Skeletal muscle tissue (tissue), 4 donors: Measurements from ENCODE around the gene CHTF8. TPM values are rescaled to one million over a fixed set of nuclear protein-coding genes. Genes with fewer than 3 reads are reported as not detected.

Source experiments
- H3K27ac ChIP-seq: one replicate; pipeline ENCODE4 v1.7.0; 2013; ENCODE audit warnings: mild to moderate bottlenecking, low read depth, low read length, inconsistent platforms
- H3K27me3 ChIP-seq, 3 donors: one replicate each; pipeline ENCODE4 v1.7.0; 2013; ENCODE audit warnings: low read length in 3 of 3; ENCODE audit not compliant: control insufficient read depth in 3 of 3, insufficient read depth in 3 of 3
- H3K36me3 ChIP-seq, 3 donors: one replicate each; pipeline ENCODE4 v1.7.0; 2013; ENCODE audit warnings: low read length in 3 of 3; ENCODE audit not compliant: control insufficient read depth in 3 of 3, insufficient read depth in 3 of 3
- H3K4me1 ChIP-seq, 3 donors: one replicate each; pipeline ENCODE4 v1.7.0; 2013; ENCODE audit warnings: low read length in 3 of 3, mild to moderate bottlenecking in 3 of 3; ENCODE audit not compliant: control insufficient read depth in 3 of 3, insufficient read depth in 3 of 3
- H3K4me3 ChIP-seq, 3 donors: one replicate each; pipeline ENCODE4 v1.7.0; 2013; ENCODE audit warnings: low read length in 3 of 3
- H3K9ac ChIP-seq, 3 donors: one replicate each; pipeline ENCODE4 v1.7.0; 2013; ENCODE audit warnings: low read length in 3 of 3, mild to moderate bottlenecking in 3 of 3, moderate library complexity in 2 of 3, low read depth in 1 of 3
- H3K9me3 ChIP-seq, 3 donors: one replicate each; pipeline ENCODE4 v1.7.0; 2013; ENCODE audit warnings: low read length in 3 of 3; ENCODE audit not compliant: control insufficient read depth in 3 of 3
- total RNA-seq: library from RNA; depleted of rRNA; stranded (reverse); fragments of >200 nt; gene quantifications from one replicate; pipeline ENCODE4 v1.2.3, GENCODE V29; 2014
- donor health status: Osteomylitis.

Gene CHTF8, protein sequence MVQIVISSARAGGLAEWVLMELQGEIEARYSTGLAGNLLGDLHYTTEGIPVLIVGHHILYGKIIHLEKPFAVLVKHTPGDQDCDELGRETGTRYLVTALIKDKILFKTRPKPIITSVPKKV
- total RNA-seq, result 32.4 TPM

- Histone ChIP-seq H3K4me1 (peaks cover 11 to 23% (median 13%) of the 10 kb centered on the region in 3 donors), H3K36me3 (peaks cover 0 to 7% (median 5%) of the 10 kb centered on the region in 3 donors), H3K9me3 (no peaks in the 10 kb centered on the region), H3K4me3 (peak within 1 kb of the TSS; percentile 89 to 96 (median 92)), H3K27me3 (no peaks in the 10 kb centered on the region), H3K9ac (peak within 1 kb of the TSS; percentile 91 to 98 (median 95)), H3K27ac (peak within 1 kb of the TSS; percentile 86)
Observed at GRCh38 chr16:69132424-69133252, at the start of gene CHTF8, which contains the start of gene UTP4. TSS of gene CHTF8 (minus strand) at chr16:69132588. CDS start at chr16:69121458, 11,130 bp downstream. TSS of gene UTP4 (plus strand) at chr16:69132649. CDS start at chr16:69133460, 811 bp downstream.

DNA sequence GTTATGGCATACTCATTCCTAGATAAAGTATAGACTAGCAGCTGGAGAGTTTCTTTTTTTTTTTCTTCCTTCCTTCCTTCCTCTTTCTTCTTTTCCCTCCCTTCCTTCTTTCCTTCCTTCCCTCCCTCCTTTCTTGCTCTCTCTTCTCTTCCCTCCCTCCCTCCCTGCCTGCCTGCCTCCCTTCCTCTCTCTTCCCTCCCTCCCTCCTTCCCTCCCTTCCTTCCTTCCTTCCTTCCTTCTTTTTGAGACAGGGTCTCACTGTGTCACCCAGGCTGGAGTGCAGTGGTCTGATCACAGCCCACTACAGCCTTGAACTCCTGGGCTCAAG is 47.6 kb upstream of the CHTF8 start:
- peak overlapping the region; percentile 10 for H3K27ac ChIP-seq
- H3K4me3 ChIP-seq, result no peak overlapping the region
- H3K4me1 ChIP-seq, result peaks cover 17 to 22% (median 17%) of the 10 kb centered on the region in 3 donors
- H3K36me3 ChIP-seq, result no peaks in the 10 kb centered on the region
- no peaks in the 10 kb centered on the region for H3K27me3 ChIP-seq
- H3K9ac ChIP-seq, result no peak overlapping the region
- H3K9me3 ChIP-seq, result no peaks in the 10 kb centered on the region

DNA sequence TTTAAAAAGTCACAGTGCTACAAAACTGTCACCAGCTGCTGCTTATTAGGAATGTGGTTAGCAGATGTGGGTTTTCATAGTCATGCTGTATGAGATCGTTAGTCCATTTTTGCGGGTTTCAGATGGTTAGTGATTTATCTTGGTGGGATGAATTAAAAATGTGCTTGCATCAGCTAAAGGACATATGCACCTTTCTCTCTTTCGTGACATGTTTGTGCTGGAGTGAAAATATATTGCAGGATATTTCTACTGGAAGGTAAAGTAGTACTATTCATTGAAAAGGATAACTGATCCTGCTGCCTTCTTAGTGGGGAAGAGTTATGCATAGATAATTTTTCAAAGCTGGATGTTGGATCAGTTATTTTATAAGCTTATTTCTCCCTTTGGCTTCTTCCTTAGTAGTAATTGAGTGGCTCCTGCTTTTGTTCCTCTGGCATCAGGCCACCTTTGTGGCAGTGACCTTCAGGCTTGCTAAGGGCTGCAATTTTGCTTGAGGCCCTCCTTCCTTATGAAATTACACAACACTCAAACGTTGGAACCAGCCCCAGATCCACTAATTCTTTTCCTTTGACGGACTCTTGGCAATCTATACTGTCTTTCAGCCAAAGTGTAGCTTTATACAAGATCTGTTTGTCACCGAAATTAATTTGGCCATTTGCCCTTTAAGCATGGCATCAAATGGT is 47.1 kb upstream of the CHTF8 start:
- H3K27me3 ChIP-seq, result no peaks in the 10 kb centered on the region
- H3K27ac ChIP-seq, result peak overlapping the region; percentile 10
- no peaks in the 10 kb centered on the region for H3K36me3 ChIP-seq
- H3K4me3 ChIP-seq, result peak overlapping the region in 1 of 3 donors; percentile 10
- H3K9ac ChIP-seq, result no peak overlapping the region
- no peaks in the 10 kb centered on the region for H3K9me3 ChIP-seq
- peaks cover 17 to 22% (median 17%) of the 10 kb centered on the region in 3 donors for H3K4me1 ChIP-seq

DNA sequence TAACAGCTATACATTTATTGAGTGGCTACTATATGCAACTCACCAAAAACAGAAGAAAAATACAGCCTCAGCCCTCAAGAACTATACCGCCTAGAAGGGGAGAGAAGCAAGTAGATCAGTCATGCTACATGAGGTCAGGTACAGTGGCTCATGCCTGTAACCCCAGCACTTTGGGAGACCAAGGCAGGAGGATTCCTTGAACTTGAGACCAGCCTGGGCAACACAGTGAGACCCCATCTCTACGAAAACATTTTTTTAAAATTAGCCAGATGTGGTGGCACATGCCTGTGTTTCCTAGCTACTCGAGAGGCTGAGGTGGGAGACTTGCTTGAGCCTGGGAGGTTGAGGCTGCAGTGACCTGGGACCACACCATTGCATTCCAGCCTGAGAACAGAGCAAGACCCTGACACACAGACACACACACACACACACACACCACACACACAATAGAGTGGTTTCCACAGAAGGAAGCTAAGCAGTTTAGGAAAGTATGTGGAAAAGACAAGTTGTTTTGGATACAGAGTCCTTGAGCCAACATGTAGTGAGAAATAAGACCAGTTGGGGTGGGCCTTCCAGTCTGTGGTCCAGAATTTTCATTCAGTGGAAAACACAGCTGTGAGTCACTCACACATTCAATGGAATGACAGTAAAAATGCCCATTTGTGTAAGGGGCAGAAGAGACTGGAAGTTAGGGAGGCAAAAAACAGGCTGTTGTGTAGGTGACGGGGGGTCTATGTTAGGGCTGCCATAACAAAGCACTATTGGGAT is 43.8 kb upstream of the CHTF8 start:
- H3K27me3 ChIP-seq, result no peaks in the 10 kb centered on the region
- peaks cover 16 to 25% (median 17%) of the 10 kb centered on the region in 3 donors for H3K4me1 ChIP-seq
- H3K9me3 ChIP-seq, result no peaks in the 10 kb centered on the region
- no peaks in the 10 kb centered on the region for H3K36me3 ChIP-seq
- no peak overlapping the region for H3K9ac ChIP-seq
- no peak overlapping the region for H3K4me3 ChIP-seq
- H3K27ac ChIP-seq, result no peak overlapping the region

DNA sequence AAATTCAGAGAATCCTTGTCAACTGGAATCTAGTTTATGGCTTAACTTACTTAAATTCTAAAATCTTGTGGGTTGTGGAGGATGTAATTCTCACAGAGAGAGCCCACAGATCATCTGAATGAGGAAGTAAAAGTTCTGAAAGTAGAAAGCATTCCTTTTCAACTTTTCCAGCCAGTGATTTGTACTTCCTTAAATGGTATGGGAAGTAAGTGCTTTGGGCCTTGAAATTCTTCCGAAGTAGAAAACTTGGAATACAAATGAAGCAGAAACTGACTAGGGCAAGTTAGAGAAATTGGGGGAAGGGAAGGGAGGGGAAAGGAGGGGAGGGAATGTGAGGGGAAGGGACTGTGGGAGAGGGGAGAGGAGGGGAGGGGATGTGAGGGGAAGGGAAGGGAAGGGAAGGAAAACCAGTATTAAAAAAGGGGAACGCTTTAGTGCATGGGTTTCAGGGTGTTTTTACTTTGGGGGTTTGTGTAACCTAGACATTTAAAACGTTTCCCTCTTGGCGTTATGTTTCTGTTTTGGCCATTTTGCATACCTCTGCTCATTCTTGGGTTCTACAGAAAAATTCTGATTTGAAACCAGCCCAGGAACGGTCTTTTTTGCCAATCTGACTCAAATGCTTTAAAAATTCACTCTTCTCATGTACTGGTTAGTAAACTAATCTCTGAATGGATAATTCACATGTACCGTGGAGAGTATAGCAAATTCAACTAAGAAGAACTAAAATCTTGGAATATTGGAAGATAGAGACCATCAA is 39.1 kb upstream of the CHTF8 start:
- Histone ChIP-seq H3K4me3 (no peak overlapping the region), H3K27ac (peak overlapping the region; percentile 72), H3K4me1 (peaks cover 7 to 15% (median 10%) of the 10 kb centered on the region in 3 donors)

DNA sequence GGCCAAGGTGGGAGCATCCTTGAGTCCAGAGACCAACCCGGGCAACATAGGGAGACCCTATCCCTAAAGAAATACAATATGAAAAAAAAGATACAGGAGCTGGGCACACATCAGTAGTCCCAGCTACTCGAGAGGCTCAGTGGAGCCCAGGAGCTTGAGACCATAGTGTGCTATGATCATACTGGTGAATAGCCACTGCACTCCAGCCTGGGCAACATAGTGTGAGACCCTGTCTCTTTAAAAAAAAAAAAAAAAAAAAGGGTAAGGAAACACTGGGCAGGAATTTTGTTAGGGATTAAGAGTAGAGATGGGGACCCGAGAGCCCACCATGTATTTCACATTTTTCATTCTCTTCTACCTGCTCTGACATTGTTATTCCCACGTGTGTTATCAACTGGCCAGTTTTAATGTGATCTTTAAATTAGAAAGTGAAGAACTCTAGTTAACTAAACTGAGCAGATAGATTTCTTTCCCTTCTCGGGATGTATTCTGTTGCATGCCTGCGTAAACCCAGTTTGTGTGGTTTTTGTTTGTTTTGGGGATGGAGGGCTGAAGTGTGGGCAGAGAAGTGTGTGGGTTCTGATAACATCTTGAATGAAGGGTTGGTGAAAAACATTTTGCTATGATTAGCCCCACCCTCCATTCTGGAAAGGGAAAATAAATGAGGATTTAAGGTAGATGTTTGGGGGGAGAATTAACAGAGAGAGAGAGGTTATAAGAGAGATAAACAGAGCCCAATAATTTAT is 37.4 kb upstream of the CHTF8 start:
- peaks cover 7 to 15% (median 12%) of the 10 kb centered on the region in 3 donors for H3K4me1 ChIP-seq
- H3K9me3 ChIP-seq, result no peaks in the 10 kb centered on the region
- no peak overlapping the region for H3K9ac ChIP-seq
- no peak overlapping the region for H3K4me3 ChIP-seq
- H3K27ac ChIP-seq, result no peak overlapping the region
- H3K27me3 ChIP-seq, result no peaks in the 10 kb centered on the region
- peaks cover 15 to 32% (median 28%) of the 10 kb centered on the region in 3 donors for H3K36me3 ChIP-seq

More for the DNA sequence above, 39.1 kb upstream of the CHTF8 start:
- Histone ChIP-seq H3K36me3 (peaks cover 10 to 20% (median 13%) of the 10 kb centered on the region in 3 donors), H3K9me3 (no peaks in the 10 kb centered on the region), H3K27me3 (no peaks in the 10 kb centered on the region), H3K9ac (no peak overlapping the region)

DNA sequence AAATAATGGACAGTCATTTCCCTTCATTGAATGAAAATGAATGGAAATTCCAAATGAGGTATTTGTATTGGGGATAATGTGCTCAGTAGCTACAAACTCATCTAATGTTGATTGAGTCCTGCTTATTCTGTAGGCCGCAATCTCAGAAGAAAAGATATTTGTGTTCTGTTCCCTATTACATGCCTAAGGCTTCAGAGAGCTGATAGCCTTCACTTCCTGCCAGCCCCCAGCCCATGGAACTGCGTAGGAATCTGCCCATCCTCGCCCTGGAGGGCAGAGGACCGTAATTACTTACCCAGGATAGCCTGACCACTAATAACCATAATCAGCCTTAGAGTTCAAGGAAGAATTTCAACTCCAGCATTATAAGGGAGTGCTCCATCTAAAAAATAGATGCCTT is 36.7 kb upstream of the CHTF8 start:
- H3K27me3 ChIP-seq, result no peaks in the 10 kb centered on the region
- peaks cover 7 to 15% (median 12%) of the 10 kb centered on the region in 3 donors for H3K4me1 ChIP-seq
- H3K9me3 ChIP-seq, result no peaks in the 10 kb centered on the region
- no peak overlapping the region for H3K4me3 ChIP-seq
- no peak overlapping the region for H3K27ac ChIP-seq
- H3K36me3 ChIP-seq, result peaks cover 15 to 37% (median 31%) of the 10 kb centered on the region in 3 donors
- no peak overlapping the region for H3K9ac ChIP-seq

DNA sequence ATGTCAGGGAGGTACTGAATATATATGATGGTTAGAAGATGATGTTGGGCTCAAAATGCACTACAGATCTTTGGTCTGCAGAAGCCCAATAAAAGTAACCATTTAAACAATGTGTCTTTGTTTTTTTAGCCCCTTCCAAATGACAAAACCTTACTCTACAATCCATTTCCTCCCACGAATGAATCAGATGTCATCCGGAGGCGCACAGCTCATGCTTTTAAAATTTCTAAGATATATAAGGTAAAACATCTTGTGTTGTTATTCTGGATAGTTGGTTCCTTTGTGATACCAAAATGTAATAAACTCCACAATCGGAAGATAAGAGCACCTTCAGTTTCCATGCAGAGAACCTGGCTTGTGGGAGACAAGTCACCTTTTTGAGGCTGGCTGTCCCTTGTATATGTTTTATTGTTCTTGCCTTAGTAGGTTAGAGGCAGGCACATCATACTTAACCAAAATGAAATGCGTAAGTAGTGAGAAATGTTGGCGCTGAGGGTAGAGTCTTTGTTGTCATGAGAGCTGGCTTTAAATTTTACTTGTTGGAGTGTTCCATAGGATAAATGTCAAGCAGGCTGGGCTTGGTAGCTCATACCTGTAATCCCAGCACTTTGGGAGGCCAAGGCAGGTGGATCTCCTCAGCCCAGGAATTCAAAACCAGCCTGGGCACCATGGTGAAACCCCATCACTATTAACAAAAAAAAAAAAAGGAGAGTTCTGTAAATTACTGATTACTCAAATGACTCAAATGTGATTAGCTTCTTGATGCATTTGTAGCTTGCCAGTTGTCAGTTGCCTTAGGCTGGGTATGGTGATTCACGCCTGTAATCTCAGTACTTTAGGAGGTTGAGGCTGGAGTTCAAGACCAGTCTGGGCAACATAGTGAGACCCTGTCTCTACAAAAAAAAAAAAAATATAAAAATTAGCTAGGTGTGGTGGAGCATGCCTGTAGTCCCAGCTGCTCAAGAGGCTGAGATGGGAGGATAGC is 34.9 kb upstream of the CHTF8 start:
- H3K36me3 ChIP-seq, result peaks cover 22 to 43% (median 38%) of the 10 kb centered on the region in 3 donors
- H3K27me3 ChIP-seq, result no peaks in the 10 kb centered on the region
- no peak overlapping the region for H3K9ac ChIP-seq
- H3K4me1 ChIP-seq, result peaks cover 0 to 6% (median 0%) of the 10 kb centered on the region in 3 donors
- H3K9me3 ChIP-seq, result no peaks in the 10 kb centered on the region
- no peak overlapping the region for H3K27ac ChIP-seq
- H3K4me3 ChIP-seq, result no peak overlapping the region
